ENCODE measurements around the gene AK5.

Gene AK5

GRCh38 chr1:77348549-77348948 is 66.7 kb downstream of the AK5 start:
- TF ChIP-seq, protein P1, sequence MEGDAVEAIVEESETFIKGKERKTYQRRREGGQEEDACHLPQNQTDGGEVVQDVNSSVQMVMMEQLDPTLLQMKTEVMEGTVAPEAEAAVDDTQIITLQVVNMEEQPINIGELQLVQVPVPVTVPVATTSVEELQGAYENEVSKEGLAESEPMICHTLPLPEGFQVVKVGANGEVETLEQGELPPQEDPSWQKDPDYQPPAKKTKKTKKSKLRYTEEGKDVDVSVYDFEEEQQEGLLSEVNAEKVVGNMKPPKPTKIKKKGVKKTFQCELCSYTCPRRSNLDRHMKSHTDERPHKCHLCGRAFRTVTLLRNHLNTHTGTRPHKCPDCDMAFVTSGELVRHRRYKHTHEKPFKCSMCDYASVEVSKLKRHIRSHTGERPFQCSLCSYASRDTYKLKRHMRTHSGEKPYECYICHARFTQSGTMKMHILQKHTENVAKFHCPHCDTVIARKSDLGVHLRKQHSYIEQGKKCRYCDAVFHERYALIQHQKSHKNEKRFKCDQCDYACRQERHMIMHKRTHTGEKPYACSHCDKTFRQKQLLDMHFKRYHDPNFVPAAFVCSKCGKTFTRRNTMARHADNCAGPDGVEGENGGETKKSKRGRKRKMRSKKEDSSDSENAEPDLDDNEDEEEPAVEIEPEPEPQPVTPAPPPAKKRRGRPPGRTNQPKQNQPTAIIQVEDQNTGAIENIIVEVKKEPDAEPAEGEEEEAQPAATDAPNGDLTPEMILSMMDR (IDR thresholded peaks at IDR 0.05; ENCODE audit: low read length, missing control alignments) = no peak
- no peak overlapping the region for H3K4me3 ChIP-seq (replicated peaks; ENCODE audit: low read depth, low read length)
- no peak for DNase-seq (ENCODE audit: low read depth)

GRCh38 chr1:77349275-77349674 is 67.5 kb downstream of the AK5 start:
- no peak for DNase-seq (ENCODE audit: low read depth)
- H3K4me3 ChIP-seq (replicated peaks; ENCODE audit: low read depth, low read length) = no peak overlapping the region
- TF ChIP-seq, protein P1 (IDR thresholded peaks at IDR 0.05; ENCODE audit: low read length, missing control alignments) = no peak

- no peak overlapping the region for H3K4me3 ChIP-seq (replicated peaks; ENCODE audit: low read depth, low read length)
- TF ChIP-seq, protein P1 (IDR thresholded peaks at IDR 0.05; ENCODE audit: low read length, missing control alignments) = no peak
- peak; percentile 5 for DNase-seq (ENCODE audit: low read depth)
Measured at GRCh38 chr1:77350012-77350770, 68.4 kb downstream of the AK5 start.

DNA sequence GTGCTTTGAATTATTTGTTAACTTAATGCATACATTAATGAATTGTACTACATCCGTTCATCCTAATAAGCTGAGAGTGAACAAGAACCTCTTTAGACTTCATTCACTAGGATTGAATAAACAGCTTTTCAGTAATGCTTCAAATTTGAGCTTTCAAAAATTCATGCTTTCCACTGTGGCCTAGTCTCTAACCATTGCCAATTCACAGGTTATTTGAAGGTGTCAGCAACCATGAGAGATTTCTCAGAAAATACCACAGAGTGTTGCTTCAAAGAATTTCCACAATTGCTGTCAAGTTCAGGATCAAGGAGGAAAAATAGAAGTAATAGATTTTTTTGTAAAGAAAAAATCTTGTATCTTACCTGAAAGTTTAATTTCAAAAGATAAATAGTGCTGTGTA is 72.7 kb downstream of the AK5 start:
- no peak for DNase-seq (ENCODE audit: low read depth)
- TF ChIP-seq, protein P1 (IDR thresholded peaks at IDR 0.05; ENCODE audit: low read length, missing control alignments) = no peak
- no peak overlapping the region for H3K4me3 ChIP-seq (replicated peaks; ENCODE audit: low read depth, low read length)

DNA sequence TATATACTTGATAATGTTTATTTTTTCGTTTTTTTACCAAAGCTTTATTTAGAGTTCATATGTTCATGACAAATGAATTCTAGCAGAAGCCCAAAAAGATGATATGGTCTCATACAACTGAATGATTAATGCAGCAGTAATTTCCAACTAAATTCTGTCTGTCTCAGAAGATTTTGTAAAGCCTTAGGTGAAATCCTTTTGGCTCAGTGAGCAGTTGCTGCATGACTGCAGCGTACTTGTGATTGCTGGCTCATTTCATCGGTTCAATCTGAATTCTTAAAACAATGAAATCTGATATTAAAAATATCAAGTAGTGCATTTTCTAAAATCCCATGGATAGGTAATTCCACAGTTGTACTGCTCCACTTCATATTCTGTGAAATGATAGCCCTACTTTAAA is 73.2 kb downstream of the AK5 start:
- DNase-seq (ENCODE audit: low read depth) = peak; percentile 8
- TF ChIP-seq, protein P1 (IDR thresholded peaks at IDR 0.05; ENCODE audit: low read length, missing control alignments) = no peak
- no peak overlapping the region for H3K4me3 ChIP-seq (replicated peaks; ENCODE audit: low read depth, low read length)

- DNase-seq (ENCODE audit: low read depth) = no peak
- H3K4me3 ChIP-seq (replicated peaks; ENCODE audit: low read depth, low read length) = no peak overlapping the region
- TF ChIP-seq, protein P1 (IDR thresholded peaks at IDR 0.05; ENCODE audit: low read length, missing control alignments) = no peak
Measured at GRCh38 chr1:77356136-77356535, 74.3 kb downstream of the AK5 start.

DNA sequence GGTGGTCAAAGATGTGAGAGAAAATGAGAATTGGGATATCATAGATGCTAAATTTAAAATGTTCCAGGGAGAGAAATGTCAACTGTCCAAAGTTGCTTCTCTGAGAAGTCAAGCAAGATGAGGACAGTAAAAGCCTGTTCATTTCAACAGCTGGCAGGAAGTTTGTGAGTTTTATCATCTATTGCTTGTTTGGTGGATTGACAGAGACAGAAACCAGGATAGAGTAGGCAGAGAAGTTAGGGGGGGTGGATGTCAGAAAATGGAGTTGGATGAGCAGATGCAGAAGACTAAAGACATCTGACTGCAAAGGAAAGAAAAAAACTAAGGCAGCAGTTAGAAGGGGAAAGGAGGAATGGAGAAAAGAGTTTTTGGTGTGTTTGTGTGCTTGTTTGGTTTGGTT is 78.4 kb downstream of the AK5 start:
- H3K4me3 ChIP-seq (replicated peaks; ENCODE audit: low read depth, low read length) = no peak overlapping the region
- TF ChIP-seq, protein P1 (IDR thresholded peaks at IDR 0.05; ENCODE audit: low read length, missing control alignments) = no peak
- no peak for DNase-seq (ENCODE audit: low read depth)
